HL-60 (cell line): ENCODE results near the gene SPTB.

ENCODE experiments used
- GABPA ChIP-seq: IDR thresholded peaks from 2 replicates; pipeline ENCODE4 v1.6.1; 2012; ENCODE audit warnings: low read depth
- POLR2AphosphoS5 ChIP-seq: IDR thresholded peaks from 2 replicates; pipeline ENCODE4 v1.6.1; 2012; ENCODE audit warnings: low read depth
- SPI1 ChIP-seq: IDR thresholded peaks from 2 replicates; pipeline ENCODE4 v1.6.1; 2012; ENCODE audit warnings: low read depth, mild to moderate bottlenecking, borderline replicate concordance
- TF ChIP-seq, protein P1 (sequence below): IDR thresholded peaks from one replicate; pipeline ENCODE4 v1.5.1; 2011; ENCODE audit warnings: low read length, control low read depth, inconsistent platforms; ENCODE audit not compliant: insufficient read depth
- TF ChIP-seq, protein P2 (sequence below): IDR thresholded peaks from 2 replicates; pipeline ENCODE4 v1.6.1; 2012; ENCODE audit warnings: low read depth; ENCODE audit not compliant: insufficient replicate concordance

DNA sequence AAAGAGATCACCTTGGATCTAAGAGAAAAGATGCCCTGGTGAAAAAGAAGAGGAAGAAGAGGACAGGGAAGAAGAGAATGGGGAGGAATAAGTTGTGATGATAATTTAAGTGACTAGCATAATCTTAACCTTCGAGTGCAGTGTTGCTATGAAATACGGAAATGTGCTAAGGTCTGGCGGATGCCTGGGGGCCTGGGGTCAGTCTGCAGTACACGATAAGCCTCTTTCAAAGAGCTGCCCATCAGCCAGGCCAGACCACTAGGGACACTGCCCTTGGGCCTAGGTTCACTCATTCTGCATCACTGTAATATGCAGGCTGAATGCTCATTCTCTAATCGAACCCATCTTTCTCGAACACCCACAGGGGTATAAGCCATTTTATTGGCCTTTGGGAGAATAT is 92.1 kb downstream of the SPTB start:
- TF ChIP-seq, protein P1, sequence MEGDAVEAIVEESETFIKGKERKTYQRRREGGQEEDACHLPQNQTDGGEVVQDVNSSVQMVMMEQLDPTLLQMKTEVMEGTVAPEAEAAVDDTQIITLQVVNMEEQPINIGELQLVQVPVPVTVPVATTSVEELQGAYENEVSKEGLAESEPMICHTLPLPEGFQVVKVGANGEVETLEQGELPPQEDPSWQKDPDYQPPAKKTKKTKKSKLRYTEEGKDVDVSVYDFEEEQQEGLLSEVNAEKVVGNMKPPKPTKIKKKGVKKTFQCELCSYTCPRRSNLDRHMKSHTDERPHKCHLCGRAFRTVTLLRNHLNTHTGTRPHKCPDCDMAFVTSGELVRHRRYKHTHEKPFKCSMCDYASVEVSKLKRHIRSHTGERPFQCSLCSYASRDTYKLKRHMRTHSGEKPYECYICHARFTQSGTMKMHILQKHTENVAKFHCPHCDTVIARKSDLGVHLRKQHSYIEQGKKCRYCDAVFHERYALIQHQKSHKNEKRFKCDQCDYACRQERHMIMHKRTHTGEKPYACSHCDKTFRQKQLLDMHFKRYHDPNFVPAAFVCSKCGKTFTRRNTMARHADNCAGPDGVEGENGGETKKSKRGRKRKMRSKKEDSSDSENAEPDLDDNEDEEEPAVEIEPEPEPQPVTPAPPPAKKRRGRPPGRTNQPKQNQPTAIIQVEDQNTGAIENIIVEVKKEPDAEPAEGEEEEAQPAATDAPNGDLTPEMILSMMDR = no peak
- TF ChIP-seq POLR2AphosphoS5 (no peak), GABPA (no peak), SPI1 (no peak)
- TF ChIP-seq, protein P2, sequence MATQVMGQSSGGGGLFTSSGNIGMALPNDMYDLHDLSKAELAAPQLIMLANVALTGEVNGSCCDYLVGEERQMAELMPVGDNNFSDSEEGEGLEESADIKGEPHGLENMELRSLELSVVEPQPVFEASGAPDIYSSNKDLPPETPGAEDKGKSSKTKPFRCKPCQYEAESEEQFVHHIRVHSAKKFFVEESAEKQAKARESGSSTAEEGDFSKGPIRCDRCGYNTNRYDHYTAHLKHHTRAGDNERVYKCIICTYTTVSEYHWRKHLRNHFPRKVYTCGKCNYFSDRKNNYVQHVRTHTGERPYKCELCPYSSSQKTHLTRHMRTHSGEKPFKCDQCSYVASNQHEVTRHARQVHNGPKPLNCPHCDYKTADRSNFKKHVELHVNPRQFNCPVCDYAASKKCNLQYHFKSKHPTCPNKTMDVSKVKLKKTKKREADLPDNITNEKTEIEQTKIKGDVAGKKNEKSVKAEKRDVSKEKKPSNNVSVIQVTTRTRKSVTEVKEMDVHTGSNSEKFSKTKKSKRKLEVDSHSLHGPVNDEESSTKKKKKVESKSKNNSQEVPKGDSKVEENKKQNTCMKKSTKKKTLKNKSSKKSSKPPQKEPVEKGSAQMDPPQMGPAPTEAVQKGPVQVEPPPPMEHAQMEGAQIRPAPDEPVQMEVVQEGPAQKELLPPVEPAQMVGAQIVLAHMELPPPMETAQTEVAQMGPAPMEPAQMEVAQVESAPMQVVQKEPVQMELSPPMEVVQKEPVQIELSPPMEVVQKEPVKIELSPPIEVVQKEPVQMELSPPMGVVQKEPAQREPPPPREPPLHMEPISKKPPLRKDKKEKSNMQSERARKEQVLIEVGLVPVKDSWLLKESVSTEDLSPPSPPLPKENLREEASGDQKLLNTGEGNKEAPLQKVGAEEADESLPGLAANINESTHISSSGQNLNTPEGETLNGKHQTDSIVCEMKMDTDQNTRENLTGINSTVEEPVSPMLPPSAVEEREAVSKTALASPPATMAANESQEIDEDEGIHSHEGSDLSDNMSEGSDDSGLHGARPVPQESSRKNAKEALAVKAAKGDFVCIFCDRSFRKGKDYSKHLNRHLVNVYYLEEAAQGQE = no peak
